NCI-H446 (cell line): Measurements from ENCODE around the gene MCM10.

Experiments used
- DNase-seq, 2 experiments: peaks; one replicate each; lab custom pipeline; 2025; lab: John Stamatoyannopoulos, UW

Gene MCM10

GRCh38 chr10:13165177-13165576 is 3.8 kb downstream of the MCM10 start:
- DNase-seq = no peak

DNA sequence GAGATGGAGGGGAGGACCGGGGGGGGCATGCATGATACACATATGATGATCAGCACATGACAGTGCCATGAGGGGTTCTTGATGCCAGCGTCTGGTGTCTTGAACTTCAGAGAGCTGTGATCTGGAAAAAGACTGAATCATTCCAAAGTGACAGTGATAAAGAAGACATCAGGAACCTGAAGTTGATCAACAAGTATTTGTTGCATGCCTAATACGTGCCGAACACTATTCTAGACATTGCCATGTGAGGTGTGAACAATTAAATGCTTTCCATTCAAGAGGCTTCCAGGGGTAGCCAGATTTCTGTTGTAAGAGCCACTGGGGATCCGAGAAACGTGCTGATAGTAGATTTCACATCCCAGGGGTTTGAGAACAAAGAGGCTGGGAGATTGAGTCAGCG is 6.2 kb downstream of the MCM10 start:
- no peak for DNase-seq

GRCh38 chr10:13168781-13169180 is 7.4 kb downstream of the MCM10 start:
- DNase-seq = no peak

- DNase-seq = no peak
Measured at GRCh38 chr10:13173616-13174015, 12.3 kb downstream of the MCM10 start.

GRCh38 chr10:13180788-13181187 is 19.4 kb downstream of the MCM10 start:
- no peak for DNase-seq

DNA sequence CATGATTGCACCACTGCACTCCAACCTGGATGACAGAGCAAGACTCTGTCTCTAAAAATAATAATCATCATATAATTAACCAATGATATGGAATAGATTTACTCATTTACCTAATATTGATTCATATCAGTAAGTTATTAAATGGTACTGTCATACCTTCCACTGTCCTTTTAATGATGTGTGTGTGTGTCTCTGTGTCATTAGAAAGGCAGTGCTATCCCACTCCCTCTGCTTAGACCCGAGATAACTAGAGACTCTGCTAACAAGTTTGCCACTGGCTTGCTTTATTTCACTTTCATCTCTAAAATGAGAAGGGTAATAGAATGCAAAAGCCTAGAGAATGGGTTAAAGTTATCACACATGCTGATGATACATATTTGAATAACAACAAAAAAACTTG is 21.1 kb downstream of the MCM10 start:
- no peak for DNase-seq

DNA sequence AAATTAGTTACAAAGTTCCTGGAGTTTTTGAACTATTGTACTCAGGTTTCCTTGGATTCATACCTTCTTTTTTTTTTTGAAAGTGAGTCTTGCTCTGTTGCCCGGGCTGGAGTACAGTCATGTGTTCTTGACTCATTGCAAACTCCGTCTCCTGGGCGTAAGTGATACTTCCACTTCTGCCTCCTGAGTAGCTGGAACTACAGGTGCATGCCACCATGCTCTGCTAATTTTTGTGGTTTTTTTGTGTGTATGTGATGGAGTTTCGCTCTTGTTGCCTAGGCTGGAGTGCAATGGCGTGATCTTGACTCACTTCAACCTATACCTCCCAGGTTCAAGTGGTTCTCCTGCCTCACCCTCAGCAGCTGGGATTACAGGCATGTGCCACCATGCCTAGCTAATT is 22.3 kb downstream of the MCM10 start:
- DNase-seq = no peak

GRCh38 chr10:13184276-13184675 is 22.9 kb downstream of the MCM10 start:
- DNase-seq = no peak

- DNase-seq = peak; percentile 4 to 55
Measured at GRCh38 chr10:13184730-13185514, 23.6 kb downstream of the MCM10 start.

DNA sequence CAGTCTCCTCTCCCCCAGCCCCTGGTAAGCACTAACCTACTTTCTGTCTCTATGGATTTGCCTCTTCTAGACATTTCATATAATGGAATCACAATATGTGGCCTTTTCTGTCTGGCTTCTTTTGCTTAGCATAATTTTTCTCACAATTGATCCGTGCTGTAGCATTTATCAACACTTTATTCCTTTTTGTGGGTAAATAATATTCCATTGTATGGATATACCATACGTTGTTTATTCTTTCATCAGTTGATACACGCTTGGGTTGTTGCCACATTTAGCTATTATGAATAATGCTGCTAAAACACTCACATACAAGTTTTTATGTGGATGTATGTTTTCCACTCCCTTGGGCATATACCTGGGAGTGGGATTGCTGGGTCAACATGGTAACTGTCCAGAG is 25.8 kb downstream of the MCM10 start:
- no peak for DNase-seq

DNA sequence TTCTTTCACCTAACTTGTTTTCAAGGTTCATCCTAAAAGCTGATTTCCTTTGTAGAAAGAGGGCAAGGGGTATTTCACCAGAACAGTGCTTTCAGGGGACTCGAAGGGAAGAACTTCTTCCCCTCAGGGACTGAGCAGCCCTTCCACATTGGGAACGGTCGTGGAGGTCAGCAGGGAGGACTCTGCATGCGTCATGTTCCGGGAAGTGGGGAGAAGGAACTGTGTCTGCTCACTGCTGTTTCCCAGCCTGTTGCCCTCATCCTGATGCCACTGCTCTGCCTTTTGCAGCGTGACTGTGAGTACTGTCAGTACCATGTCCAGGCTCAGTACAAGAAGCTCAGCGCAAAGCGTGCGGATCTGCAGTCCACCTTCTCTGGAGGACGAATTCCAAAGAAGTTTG is 27.2 kb downstream of the MCM10 start:
- DNase-seq = no peak

GRCh38 chr10:13189961-13190360 is 28.6 kb downstream of the MCM10 start:
- no peak for DNase-seq

DNA sequence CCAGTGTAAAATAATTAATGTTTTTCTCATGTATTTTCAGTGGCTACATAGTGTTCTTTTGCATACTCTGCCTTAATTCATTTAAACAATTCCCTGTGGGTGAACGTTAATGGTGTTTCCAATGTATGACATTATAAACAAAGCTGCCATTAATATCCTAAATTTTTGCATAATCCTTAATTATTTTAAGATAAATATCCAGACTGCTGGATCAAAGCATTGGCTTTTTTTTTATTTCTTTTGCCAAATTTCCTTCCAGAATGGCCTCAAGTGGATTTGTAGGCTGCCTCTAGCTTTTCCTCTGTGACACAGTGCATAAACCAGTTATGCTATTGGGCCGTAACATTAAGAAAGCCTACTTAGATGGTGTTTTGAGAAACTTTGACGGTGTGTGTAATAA is 29.5 kb downstream of the MCM10 start:
- no peak for DNase-seq

DNA sequence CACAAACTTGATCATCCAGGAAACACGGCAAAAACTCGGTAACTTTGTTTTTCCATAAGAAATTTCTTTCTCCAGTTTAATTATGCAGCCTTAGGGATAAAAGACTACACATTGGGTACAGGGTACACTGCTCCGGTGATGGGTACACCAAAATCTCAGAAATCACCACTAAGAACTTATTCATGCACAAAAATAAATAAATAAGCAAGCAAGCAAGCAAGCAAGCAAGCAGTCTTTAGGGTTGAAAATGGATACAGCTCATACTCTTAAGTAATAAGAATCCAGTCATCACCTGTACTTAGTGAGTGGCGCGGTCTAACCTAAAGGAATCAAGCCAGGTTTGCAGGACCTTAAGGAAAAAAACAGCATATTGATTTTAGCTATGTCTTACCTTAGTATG is 30.0 kb downstream of the MCM10 start:
- no peak for DNase-seq

DNA sequence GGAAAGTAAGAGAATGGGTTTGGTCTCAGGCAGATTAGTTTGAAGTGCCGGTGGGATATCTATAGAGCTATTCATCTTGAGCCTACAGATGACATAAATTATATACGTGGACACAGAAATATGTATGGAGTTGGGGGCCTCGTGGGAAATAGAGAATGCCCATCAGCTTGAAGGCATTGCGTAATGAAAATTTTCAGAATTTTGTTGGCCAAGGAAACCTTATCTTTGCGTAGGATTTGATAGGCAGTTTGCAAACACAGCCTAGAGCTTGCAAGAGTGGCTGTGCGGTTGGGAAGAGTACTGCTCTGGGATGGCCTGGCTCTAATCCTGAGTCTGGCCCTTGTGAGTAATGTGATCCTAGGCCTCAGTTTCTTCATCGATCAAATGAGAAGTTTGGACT is 32.3 kb downstream of the MCM10 start:
- DNase-seq = no peak

DNA sequence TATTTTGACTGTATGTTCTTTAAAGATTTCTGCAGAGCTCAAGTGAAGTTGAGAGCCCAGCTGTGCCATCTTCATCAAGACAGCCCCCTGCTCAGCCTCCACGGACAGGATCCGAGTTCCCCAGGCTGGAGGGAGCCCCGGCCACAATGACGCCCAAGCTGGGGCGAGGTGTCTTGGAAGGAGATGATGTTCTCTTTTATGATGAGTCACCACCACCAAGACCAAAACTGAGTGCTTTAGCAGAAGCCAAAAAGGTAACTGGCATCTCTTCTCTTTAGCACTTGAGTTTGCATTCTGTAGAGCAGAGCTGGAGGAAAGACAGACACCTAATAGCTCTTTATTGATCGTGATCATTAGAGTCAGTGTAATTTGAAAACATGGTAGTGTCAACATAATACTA is 33.7 kb downstream of the MCM10 start:
- DNase-seq = no peak

GRCh38 chr10:13201132-13201531 is 39.8 kb downstream of the MCM10 start:
- no peak for DNase-seq

DNA sequence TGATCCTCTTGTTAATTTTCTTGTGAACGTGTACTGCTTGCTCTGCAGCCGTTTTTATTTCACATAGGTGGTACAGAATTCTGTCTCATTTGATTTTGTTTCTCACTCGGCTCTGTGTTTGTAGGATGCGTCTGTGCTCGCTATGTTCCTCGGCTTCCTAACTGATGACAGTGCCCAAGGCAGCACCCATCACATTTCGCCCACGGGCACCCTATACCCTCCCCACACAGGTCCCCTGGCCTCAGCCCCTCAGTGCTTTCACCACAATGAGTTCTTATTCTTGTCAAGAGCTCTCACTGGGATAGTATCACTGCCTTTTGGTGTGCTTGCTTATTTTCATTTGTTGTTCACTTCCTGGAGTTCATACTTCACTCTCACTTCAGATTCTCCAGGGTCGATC is 44.7 kb downstream of the MCM10 start:
- no peak for DNase-seq

- DNase-seq = no peak
Measured at GRCh38 chr10:13206546-13207443, 45.4 kb downstream of the MCM10 start.

GRCh38 chr10:13213163-13213562 is 51.8 kb downstream of the MCM10 start:
- no peak for DNase-seq

- no peak for DNase-seq
Measured at GRCh38 chr10:13218878-13219277, 57.5 kb downstream of the MCM10 start.

DNA sequence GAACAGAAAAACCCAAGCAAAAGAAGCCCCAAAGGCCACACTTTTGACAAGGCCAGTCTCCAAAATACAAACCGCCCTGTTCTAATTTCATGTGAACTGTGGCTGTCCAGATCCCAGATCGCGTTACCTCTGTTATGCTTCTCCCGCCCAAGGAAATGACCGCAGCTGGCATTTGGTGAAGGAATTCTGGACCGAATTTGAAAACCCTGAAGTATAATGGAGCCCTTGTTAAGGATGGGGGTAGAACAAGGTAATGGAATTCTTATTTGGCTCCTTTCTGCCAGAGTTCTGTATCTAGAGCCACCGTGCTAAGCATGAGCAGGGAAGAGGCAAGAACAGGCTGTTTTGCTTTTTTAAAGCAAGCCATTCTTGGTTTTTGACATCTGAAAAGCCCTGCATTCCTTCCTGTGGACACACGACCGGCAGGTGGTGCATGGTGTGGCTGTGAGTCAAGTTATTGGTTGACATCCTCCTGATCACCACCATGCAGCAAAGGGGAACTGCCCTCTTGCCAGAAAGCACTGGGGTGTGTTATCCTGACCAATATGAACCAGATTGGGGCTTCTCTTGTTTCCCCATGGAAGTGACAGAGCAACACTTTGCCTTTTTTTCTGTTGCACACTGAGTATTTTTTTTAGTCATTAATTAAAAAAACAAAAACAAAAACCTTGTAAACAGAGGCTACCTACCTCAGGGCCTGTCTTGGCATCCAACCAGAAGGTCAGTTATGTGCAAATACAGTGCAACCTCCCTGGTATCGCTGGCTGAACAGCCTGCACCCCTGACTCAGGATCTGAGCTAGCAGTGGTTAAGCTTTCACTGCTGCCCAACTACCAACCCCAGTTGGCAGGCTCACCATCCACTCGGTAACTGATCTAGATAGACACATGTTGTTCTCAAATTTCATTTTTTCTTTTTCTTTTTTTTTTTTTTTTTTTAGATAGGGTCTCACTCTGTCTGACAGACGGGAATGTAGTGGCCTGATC is 58.6 kb downstream of the MCM10 start:
- no peak for DNase-seq
